Breast epithelium (tissue), 4 donors: ENCODE results near the gene CDC42. TPM values are rescaled to one million over a fixed set of nuclear protein-coding genes. Genes with fewer than 3 reads are reported as not detected.

Source experiments
- DNase-seq, 2 donors: peaks; one replicate each; pipeline ENCODE4 v3.0.0-alpha.2; 2019; ENCODE audit warnings: low spot score in 2 of 2
- H3K27ac ChIP-seq, 2 donors: fragments of 200-600 bp; sonication (generic) in 1 of 2; one replicate each; pipeline ENCODE4 v1.5.1; 2016 to 2019; ENCODE audit warnings: mild to moderate bottlenecking in 1 of 2
- H3K27me3 ChIP-seq, 2 donors: fragments of 200-600 bp; sonication (generic) in 1 of 2; one replicate each; pipeline versions ENCODE4 v1.5.1 to v1.6.0; 2017 to 2019; ENCODE audit warnings: control low read depth in 1 of 2, mild to moderate bottlenecking in 1 of 2
- H3K36me3 ChIP-seq: fragments of 200-600 bp; one replicate; pipeline ENCODE4 v1.5.1; 2019
- H3K4me1 ChIP-seq, 2 donors: fragments of 200-600 bp; sonication (generic); one replicate each; pipeline ENCODE4 v1.5.1; 2016 to 2019; ENCODE audit warnings: control low read depth in 1 of 2
- H3K4me3 ChIP-seq, 3 donors: fragments of 200-600 bp; sonication (generic); 1 replicate in 2 of 3; 2 replicates in 1 of 3; pipeline ENCODE4 v1.5.1; 2016 to 2019; ENCODE audit warnings: mild to moderate bottlenecking in 3 of 3, moderate library complexity in 2 of 3
- H3K9me3 ChIP-seq, 2 donors: fragments of 200-600 bp; sonication (generic) in 1 of 2; one replicate each; pipeline ENCODE4 v1.5.1; 2016 to 2019; ENCODE audit warnings: control low read depth in 1 of 2
- CTCF ChIP-seq, 3 donors: fragments of 450-650 bp; IDR thresholded peaks; one replicate each; pipeline ENCODE4 v1.5.1; 2016 to 2017; ENCODE audit warnings: antibody characterized with exemption in 3 of 3, mild to moderate bottlenecking in 3 of 3, moderate library complexity in 3 of 3
- POLR2A ChIP-seq: fragments of 450-650 bp; IDR thresholded peaks from one replicate; pipeline ENCODE4 v1.6.1; 2016; ENCODE audit warnings: antibody characterized with exemption, mild to moderate bottlenecking, moderate library complexity
- POLR2AphosphoS5 ChIP-seq, 3 donors: sonication (generic); formaldehyde crosslinking; IDR thresholded peaks; one replicate each; pipeline ENCODE4 v1.6.1; 2017; ENCODE audit warnings: antibody characterized with exemption in 3 of 3
- intact Hi-C: fragments of 100-400 bp; cut with DNase I; formaldehyde crosslinking; loops from one replicate; pipeline ENCODE4 v1.15.1; 2023; ENCODE audit warnings: low total_unique reads
- total RNA-seq, 3 donors: library from RNA; depleted of rRNA; stranded (reverse); fragments of >200 nt; gene quantifications; one replicate each; pipeline ENCODE4 v1.1.0, GENCODE V29; 2016

Gene CDC42
- total RNA-seq, 3 donors from 2014 or later: 192 to 255 (median 213) TPM

- H3K4me3 ChIP-seq: no peak overlapping the region
- no peaks in the 10 kb centered on the region for H3K27me3 ChIP-seq
- H3K27ac ChIP-seq: no peak overlapping the region
- no peaks in the 10 kb centered on the region for H3K36me3 ChIP-seq
- intact Hi-C loops: no loop called here
- no peaks in the 10 kb centered on the region for H3K9me3 ChIP-seq
- no peak for DNase-seq
- TF ChIP-seq POLR2A: no peak
- TF ChIP-seq CTCF (IDR thresholded peaks at IDR 0.05): no peak
- TF ChIP-seq POLR2AphosphoS5 (IDR thresholded peaks at IDR 0.05): no peak
- H3K4me1 ChIP-seq: no peaks in the 10 kb centered on the region
Observed at GRCh38 chr1:22098752-22099151, 46.2 kb downstream of the CDC42 start.

DNA sequence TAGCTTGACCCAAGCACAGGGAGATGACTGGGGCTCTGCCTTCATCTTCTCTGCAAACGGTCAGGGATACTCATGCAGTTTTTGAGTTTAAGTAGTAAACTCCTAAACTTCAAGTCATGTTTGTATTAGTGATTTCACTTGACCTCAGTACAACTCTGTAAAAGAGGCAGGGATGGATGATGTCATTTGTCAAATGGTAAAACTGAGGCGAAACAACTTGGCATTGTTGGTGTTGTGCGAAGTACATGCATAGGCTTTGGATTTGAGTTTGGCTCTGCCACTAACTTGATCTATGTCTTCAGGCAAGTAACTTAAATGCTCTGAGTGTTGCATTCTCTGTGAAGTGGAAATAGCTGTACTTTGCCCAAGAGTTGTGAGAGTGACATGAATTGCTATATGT is 47.7 kb downstream of the CDC42 start:
- TF ChIP-seq POLR2AphosphoS5 (IDR thresholded peaks at IDR 0.05) (no peak), POLR2A (no peak), CTCF (IDR thresholded peaks at IDR 0.05) (no peak)
- H3K27ac ChIP-seq: no peak overlapping the region
- no peaks in the 10 kb centered on the region for H3K36me3 ChIP-seq
- DNase-seq: no peak
- no peaks in the 10 kb centered on the region for H3K9me3 ChIP-seq
- H3K4me3 ChIP-seq: no peak overlapping the region
- intact Hi-C loops: no loop called here
- no peaks in the 10 kb centered on the region for H3K4me1 ChIP-seq
- no peaks in the 10 kb centered on the region for H3K27me3 ChIP-seq

- Histone ChIP-seq H3K36me3 (no peaks in the 10 kb centered on the region), H3K9me3 (no peaks in the 10 kb centered on the region), H3K4me1 (no peaks in the 10 kb centered on the region), H3K27ac (no peak overlapping the region), H3K4me3 (no peak overlapping the region), H3K27me3 (no peaks in the 10 kb centered on the region)
- intact Hi-C loops: no loop called here
- TF ChIP-seq POLR2AphosphoS5 (IDR thresholded peaks at IDR 0.05): no peak
- TF ChIP-seq POLR2A: no peak
- no peak for TF ChIP-seq CTCF (IDR thresholded peaks at IDR 0.05)
- DNase-seq: no peak
Observed at GRCh38 chr1:22101199-22101598, 48.7 kb downstream of the CDC42 start.

DNA sequence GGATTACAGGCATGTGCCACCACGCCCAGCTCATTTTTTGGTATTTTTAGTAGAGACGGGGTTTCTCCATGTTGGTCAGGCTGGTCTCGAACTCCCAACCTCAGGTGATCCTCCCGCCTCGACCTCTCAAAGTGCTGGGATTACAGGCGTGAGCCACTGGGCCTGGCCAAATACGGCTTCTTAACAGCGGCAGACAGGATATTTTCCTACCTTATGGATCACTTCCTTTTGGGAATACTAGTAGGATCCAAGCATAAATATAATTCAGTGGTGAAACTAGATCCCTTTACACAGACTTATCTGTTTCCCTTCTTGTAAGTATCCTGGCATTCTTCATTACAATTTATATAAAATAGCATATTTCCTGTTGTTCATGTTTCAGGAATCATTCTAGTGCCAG is 49.5 kb downstream of the CDC42 start:
- intact Hi-C loops: no loop called here
- Histone ChIP-seq H3K4me3 (no peak overlapping the region), H3K36me3 (no peaks in the 10 kb centered on the region), H3K27me3 (no peaks in the 10 kb centered on the region), H3K9me3 (no peaks in the 10 kb centered on the region), H3K4me1 (no peaks in the 10 kb centered on the region), H3K27ac (no peak overlapping the region)
- no peak for DNase-seq
- TF ChIP-seq CTCF (IDR thresholded peaks at IDR 0.05): no peak
- TF ChIP-seq POLR2A: no peak
- no peak for TF ChIP-seq POLR2AphosphoS5 (IDR thresholded peaks at IDR 0.05)

GRCh38 chr1:22102746-22103145 is 50.2 kb downstream of the CDC42 start:
- H3K4me3 ChIP-seq: no peak overlapping the region
- no peaks in the 10 kb centered on the region for H3K36me3 ChIP-seq
- no peak for TF ChIP-seq CTCF (IDR thresholded peaks at IDR 0.05)
- no peak for TF ChIP-seq POLR2A
- TF ChIP-seq POLR2AphosphoS5 (IDR thresholded peaks at IDR 0.05): no peak
- no peaks in the 10 kb centered on the region for H3K9me3 ChIP-seq
- no peaks in the 10 kb centered on the region for H3K4me1 ChIP-seq
- no peak for DNase-seq
- no peaks in the 10 kb centered on the region for H3K27me3 ChIP-seq
- intact Hi-C loops: no loop called here
- H3K27ac ChIP-seq: no peak overlapping the region
